HG02840 (cell line): ENCODE results near the gene WNT3A.

Experiments
- ATAC-seq: cut with Tn5 transposase; IDR thresholded peaks from one replicate; pipeline ENCODE4 v1.9.1; 2021; ENCODE audit warnings: mild to moderate bottlenecking, moderate library complexity, moderate number of reproducible peaks; ENCODE audit not compliant: unreplicated experiment, low FRiP score

WNT3A gene

DNA sequence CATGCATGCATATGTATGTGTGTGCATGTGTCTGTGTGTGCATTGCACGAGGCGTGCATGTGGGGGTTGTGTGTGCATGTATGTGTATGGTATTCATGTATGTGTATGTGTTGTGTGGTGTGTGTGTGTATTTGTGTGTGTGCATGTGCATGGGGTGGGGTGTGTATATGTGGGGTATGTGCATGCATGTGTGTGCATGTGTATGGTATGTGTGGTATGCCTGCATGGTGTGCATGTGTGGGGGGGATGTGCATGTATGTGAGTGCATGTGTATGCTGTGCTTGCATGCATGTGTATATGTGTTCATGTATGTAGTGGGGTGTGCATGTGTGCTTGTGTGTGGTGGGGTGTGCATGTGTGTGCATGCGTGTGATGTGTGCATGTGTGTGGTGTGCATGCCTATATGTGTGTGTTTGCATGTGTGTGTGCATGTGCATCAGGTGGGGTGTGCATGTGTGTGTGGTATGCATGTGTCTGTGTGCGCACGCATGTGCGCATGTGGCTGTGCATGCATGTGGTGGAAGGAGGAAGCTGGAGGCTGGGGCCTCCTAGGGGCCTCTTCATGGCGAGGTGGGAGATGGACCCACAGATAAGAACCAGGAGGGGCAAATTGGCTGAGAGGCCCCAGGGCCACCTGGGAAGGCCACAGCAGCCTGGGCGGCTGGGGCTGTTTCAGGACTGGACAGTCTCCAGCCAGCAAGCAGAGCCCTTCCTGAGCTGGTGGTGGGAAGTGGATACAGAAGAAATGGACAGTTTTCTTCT is 39.8 kb downstream of the WNT3A start:
- ATAC-seq, result no peak

DNA sequence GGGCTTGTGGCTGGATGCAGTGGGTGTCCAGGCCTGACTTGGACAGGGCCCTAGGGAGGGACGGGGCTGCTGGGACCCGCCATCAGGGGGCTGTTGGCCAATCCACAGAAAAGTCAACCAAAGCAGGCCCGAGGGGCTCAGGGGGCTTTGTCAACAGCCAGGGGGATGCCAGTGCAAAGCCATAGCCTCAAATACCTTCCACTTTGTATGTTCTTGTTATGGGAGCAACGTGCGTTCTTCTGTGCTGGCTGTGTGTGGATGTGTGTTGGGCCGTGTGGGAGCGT is 40.3 kb downstream of the WNT3A start:
- ATAC-seq, result no peak

DNA sequence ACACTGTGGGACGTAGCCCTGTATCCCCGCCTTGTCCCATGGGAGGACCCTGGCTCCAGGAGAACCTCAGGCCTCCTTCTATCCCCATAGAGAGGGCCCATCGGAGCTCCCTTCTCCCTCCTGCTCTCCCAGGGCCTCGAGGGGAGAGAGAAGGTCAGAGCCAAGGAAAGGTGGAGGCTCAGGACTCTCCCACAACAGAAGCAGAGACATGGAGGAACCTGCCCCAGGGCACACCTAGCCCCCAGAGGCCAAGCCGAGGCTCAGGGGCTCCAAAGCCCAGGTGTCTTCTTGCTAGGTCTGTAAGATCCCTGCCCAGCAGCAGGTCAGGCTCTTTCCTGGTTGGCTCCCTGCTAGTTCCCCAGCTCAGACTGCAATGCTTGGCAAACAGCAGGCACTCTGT is 41.3 kb downstream of the WNT3A start:
- no peak for ATAC-seq

DNA sequence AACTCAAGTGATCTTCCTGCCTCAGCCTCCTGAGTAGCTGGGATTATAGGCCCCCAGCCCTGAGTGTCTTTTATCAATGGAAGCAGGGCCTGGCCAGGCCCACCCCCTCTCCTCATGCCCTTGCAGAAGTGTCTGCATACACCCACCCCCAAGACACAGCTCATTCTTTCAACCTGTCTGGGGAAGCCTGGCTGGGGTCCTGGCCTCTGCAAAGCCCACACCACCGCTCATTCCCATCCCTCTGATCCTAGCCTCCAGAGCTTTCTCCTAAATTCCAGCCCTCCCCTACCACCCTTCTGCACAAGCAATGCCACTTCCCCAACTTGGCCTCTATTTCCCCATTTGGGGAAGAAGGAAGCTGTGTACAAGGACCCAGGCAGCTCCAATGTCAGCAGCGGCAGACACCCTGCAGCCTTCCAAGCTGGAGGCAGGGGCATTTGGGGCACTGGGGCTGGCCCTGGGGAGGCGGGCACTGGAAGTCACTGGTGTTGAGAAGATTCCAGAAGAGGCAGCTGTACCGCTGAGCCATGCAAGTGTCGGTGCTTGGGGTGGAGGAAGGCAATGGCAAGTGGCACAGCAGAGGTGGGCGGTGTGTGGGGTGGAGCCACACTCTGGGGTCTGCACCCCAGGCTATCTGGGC is 42.0 kb downstream of the WNT3A start:
- ATAC-seq, result no peak

DNA sequence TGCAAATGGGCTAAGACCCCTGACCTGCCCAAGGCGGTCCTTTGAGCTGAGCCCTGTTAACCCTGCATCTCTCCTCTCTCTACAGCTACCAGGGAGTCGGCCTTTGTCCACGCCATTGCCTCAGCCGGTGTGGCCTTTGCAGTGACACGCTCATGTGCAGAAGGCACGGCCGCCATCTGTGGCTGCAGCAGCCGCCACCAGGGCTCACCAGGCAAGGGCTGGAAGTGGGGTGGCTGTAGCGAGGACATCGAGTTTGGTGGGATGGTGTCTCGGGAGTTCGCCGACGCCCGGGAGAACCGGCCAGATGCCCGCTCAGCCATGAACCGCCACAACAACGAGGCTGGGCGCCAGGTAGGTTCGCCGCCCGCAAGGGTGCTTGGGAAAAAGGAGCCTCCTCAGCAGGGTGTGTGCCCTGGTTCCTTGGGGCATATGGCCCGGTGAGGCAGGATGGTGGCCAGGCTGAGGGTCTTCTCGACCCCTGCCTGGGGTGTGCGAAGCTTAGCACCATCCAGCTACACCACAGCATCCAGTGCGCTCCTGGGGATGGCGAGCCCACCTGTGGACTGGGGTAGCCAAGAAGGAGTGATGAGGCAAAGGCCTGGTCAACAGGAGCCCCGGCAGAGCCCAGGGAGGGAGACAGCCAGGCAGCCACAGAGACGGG is 43.9 kb downstream of the WNT3A start:
- ATAC-seq, result no peak

DNA sequence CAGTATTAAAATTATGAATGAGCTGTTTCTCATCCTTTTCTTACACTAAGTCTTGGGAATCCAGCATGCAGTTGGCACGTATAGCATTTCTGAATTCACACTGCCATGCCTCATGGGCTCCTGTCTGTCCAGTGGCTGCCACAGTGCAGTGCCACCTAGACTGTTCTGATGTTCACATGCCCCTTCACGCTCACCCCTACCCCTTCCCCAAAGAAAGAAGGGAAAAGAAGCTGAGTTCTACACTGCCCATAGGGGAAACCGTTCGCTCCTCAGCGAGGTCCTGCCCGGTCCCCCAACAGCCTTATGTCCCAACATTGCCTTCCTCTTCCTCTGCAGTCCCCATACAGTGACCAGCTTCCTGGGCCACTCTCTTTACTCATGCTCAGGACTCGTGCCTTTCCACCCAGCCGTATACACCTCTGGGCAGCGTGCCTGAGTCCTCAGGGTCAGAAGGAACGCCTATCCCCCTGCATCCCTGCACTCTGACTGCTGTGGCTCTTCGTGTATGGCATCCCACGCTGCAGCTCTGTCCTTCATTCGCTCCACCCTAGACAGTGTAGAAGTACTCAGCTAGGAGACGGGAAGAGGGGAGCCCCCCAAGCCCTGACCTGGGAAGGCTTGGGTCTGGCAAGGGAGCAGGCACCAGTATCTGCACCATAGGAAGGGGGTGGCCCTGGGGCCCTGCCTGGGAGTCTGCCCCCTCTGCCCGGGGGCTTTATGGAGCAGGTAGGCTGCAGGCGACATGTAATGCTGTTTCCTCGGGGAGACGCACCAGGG is 51.6 kb downstream of the WNT3A start:
- ATAC-seq, result no peak

DNA sequence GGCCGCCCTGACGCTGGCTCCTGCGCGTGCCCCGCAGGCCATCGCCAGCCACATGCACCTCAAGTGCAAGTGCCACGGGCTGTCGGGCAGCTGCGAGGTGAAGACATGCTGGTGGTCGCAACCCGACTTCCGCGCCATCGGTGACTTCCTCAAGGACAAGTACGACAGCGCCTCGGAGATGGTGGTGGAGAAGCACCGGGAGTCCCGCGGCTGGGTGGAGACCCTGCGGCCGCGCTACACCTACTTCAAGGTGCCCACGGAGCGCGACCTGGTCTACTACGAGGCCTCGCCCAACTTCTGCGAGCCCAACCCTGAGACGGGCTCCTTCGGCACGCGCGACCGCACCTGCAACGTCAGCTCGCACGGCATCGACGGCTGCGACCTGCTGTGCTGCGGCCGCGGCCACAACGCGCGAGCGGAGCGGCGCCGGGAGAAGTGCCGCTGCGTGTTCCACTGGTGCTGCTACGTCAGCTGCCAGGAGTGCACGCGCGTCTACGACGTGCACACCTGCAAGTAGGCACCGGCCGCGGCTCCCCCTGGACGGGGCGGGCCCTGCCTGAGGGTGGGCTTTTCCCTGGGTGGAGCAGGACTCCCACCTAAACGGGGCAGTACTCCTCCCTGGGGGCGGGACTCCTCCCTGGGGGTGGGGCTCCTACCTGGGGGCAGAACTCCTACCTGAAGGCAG is 52.3 kb downstream of the WNT3A start:
- ATAC-seq, result no peak

DNA sequence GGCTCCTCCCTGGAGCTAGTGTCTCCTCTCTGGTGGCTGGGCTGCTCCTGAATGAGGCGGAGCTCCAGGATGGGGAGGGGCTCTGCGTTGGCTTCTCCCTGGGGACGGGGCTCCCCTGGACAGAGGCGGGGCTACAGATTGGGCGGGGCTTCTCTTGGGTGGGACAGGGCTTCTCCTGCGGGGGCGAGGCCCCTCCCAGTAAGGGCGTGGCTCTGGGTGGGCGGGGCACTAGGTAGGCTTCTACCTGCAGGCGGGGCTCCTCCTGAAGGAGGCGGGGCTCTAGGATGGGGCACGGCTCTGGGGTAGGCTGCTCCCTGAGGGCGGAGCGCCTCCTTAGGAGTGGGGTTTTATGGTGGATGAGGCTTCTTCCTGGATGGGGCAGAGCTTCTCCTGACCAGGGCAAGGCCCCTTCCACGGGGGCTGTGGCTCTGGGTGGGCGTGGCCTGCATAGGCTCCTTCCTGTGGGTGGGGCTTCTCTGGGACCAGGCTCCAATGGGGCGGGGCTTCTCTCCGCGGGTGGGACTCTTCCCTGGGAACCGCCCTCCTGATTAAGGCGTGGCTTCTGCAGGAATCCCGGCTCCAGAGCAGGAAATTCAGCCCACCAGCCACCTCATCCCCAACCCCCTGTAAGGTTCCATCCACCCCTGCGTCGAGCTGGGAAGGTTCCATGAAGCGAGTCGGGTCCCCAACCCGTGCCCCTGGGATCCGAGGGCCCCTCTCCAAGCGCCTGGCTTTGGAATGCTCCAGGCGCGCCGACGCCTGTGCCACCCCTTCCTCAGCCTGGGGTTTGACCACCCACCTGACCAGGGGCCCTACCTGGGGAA is 53.0 kb downstream of the WNT3A start:
- ATAC-seq, result no peak

DNA sequence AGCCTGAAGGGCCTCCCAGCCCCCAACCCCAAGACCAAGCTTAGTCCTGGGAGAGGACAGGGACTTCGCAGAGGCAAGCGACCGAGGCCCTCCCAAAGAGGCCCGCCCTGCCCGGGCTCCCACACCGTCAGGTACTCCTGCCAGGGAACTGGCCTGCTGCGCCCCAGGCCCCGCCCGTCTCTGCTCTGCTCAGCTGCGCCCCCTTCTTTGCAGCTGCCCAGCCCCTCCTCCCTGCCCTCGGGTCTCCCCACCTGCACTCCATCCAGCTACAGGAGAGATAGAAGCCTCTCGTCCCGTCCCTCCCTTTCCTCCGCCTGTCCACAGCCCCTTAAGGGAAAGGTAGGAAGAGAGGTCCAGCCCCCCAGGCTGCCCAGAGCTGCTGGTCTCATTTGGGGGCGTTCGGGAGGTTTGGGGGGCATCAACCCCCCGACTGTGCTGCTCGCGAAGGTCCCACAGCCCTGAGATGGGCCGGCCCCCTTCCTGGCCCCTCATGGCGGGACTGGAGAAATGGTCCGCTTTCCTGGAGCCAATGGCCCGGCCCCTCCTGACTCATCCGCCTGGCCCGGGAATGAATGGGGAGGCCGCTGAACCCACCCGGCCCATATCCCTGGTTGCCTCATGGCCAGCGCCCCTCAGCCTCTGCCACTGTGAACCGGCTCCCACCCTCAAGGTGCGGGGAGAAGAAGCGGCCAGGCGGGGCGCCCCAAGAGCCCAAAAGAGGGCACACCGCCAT is 53.8 kb downstream of the WNT3A start:
- ATAC-seq, result no peak

DNA sequence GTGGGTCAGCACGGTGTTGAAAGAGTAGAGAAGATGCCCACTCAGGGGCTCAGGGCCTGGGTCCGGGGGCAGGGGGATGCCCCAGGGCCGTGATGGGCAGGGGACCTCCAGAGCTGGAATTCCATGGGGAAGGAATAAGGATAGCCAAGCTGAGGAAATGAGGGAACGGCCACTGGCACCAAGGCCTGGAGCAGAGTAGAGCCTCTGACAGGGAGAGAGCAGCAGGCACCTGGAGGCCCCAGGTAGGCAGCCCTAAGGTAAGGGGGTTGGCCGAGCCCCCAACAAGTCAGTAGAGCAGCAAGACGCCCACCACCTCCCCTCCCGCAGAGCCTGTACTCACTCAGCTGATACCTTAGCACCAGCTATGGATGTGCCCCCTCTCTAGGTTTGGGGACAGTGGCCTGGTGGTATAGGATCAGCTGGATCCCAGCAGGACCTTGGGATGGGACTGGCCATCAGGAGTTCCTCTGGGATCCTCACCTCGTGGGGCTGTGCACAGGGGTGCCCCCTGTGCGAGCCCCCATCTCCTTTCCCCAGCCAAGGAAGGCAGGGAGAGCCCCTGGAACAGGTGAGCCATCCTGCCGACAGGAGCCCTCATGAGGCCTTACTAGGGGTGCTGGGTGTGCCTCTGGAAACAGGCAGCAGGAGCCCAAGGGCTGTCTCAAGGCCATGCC is 54.8 kb downstream of the WNT3A start:
- ATAC-seq, result no peak

DNA sequence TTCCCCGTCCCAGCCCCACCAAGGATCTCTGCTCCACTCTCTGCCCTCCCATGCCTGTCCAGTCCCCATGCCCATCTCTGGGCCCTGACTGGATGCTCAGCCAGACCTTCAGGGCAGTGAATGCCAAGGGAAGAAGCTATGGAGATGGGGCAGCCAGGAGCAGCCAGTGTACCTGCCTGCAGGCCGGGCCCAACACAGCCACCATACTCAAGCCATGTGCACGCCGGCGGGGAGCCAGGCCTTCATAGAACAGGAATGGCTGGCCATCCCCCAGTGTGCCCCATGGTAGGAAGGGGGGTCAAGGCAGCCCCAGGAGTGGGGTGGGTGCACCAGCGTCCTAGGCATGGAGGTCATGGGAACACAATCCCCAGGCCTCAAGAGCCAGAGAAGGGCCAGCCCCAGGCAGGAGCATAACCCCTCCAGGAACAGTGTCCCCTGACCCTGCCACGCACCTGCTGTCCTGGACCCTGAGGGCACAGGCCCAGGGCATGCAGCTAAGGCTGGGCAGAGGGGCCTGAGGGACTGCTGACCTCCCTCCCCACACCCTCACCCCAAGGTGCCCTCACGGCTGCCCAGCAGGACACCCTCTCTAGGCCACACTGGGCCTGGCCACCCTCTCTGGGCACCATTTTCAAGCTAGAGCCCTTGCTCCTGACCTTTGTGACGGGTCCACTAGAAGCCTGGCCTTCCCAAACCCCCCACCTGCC is 55.4 kb downstream of the WNT3A start:
- no peak for ATAC-seq

DNA sequence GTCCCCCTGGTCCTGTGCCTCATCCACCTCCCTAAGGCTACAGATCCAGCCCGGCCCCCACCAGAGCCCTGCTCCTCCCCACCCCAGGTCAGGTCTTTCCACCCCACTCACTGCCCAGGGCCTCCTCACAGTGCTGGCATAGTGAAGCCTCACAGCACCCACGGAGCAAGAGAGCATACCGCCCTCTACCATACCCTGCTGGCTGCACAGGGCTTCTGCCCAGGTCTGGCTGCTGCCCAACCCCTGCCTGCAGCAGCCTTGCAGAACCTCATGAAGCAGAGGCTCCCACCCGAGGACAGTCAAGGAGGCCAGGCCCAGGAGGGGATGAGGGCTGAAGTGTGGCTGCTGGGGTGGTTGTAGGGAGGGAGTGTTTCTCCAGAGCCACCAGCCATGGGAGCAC is 56.0 kb downstream of the WNT3A start:
- no peak for ATAC-seq

DNA sequence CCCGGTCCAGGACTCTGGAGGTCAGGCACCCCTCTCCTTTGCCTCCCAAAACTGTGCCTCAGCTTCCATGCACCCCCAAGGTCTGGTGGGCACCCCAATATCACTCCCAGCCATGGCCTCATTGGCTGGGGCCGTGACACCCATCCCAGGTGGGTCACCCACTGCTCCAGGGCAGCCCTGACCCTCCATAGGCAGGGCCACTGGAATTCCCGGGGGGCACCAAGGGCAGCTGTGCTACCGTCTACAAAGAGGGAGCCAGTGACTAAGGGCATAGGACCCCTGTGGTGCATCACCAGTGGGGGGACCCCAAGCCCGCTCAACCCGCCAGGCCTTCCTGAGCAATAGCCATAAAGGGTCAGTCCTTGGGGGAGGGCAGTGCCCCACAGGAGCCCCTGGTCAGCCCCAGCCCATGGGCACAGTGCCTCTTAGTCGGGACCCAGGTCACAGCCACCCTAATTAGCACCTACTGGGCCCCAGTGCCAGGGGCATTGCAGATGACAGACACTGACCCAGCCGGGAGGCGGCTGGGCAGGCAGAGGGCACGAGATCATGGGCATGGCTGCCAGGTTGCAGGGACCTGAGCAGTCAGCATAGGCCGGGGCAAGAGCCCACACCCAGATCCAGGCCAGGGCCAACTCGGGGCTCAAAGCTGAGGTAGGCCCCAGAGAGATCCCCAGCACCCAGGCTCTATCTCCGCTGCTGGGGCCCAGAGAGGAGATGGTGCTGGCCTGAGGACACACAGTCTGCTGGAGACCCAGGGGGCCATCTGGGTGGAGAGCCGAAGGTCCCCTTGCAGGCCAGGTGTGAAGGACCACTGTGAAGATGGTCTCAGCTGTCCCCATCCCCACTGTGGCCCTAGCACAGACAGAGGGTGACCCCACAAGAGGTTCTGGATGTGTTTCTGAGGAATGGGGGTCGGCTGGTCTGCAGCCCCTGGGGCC is 56.7 kb downstream of the WNT3A start:
- ATAC-seq, result no peak

DNA sequence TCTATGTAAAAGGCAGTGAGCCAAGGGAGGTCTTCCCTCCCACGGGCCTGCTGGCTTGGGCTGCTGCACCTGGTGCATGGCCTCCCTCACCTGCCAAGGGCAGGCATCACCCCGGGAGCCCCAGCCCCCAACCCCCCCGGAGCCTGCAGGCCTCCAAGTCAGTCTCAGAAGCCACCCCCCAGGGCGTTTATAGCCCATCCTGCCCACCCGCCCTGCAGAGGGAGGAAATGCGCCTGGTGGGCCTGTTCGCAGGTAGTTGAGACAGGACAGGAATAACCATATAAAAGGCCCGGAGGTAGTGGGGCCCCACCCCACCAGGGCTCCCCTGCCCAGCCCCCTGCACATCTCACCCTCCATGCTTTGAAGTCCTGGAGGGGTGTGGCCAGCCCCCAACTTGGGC is 57.5 kb downstream of the WNT3A start:
- no peak for ATAC-seq

DNA sequence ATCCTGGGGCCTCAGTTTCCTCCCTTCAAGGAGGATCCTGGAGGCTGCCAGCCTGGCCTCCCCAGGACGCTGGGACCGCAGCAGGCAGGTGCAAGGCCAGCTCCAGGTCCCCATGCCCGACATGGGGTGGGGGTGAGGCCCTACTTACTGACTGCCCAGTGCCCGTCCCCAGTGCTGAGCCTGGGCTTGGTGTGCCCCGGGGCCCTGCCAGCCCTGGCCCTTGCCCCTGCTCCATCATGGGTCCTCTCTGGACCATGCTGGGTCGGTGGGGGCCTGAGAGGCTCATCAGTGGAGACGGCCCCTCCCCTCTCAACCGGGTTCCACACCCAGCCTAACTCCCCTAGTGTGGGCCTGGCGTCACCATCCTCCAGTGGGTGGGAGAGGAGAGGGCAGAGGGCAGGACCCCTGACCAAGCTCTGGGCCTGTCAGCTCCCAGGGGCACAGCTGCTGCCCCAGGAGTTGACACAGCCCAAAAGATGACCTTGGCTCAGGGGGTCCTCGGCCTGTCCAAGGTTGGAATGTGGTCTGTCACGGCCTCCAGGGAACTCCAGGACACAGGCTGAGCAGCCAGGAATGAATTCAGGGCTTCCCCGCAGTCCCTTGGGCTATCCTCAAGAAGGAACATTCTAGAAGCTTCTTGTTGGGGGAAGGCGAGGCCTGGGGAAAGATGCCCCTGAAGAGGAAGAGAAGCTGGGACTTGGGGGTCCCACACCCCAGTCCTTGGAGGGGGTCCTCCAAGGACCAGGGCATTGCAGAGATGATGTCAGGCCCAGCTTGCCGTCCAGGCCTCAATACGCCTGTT is 58.1 kb downstream of the WNT3A start:
- ATAC-seq, result no peak
